ENCODE data around the gene FSIP1.

Gene FSIP1

GRCh38 chr15:39748276-39748675, 34.4 kb downstream of the FSIP1 start:
- DNase-seq (ENCODE audit: low read depth) = peak; percentile 47
- H3K4me3 ChIP-seq (ENCODE audit: low read length) = no peak overlapping the region

GRCh38 chr15:39747326-39747725, 35.3 kb downstream of the FSIP1 start:
- no peak overlapping the region for H3K4me3 ChIP-seq (ENCODE audit: low read length)
- peak; percentile 59 for DNase-seq (ENCODE audit: low read depth)
- TF ChIP-seq CTCF (IDR thresholded peaks at IDR 0.05; ENCODE audit: insufficient read depth, low read depth, low read length, missing control alignments) = no peak

More at GRCh38 chr15:39748276-39748675, 34.4 kb downstream of the FSIP1 start:
- TF ChIP-seq CTCF (IDR thresholded peaks at IDR 0.05; ENCODE audit: insufficient read depth, low read depth, low read length, missing control alignments) = no peak

GRCh38 chr15:39746714-39747276, 35.8 kb downstream of the FSIP1 start:
- DNase-seq (ENCODE audit: low read depth) = no peak
- H3K4me3 ChIP-seq (ENCODE audit: low read length) = no peak overlapping the region
- TF ChIP-seq CTCF (IDR thresholded peaks at IDR 0.05; ENCODE audit: insufficient read depth, low read depth, low read length, missing control alignments) = no peak

- TF ChIP-seq CTCF (IDR thresholded peaks at IDR 0.05; ENCODE audit: insufficient read depth, low read depth, low read length, missing control alignments) = no peak
- DNase-seq (ENCODE audit: low read depth) = peak; percentile 4
- H3K4me3 ChIP-seq (ENCODE audit: low read length) = no peak overlapping the region
These were observed 36.5 kb downstream of the FSIP1 start for GRCh38 chr15:39746176-39746575.

GRCh38 chr15:39745415-39745814, 37.2 kb downstream of the FSIP1 start:
- peak; percentile 20 for DNase-seq (ENCODE audit: low read depth)
- no peak overlapping the region for H3K4me3 ChIP-seq (ENCODE audit: low read length)
- no peak for TF ChIP-seq CTCF (IDR thresholded peaks at IDR 0.05; ENCODE audit: insufficient read depth, low read depth, low read length, missing control alignments)

DNA sequence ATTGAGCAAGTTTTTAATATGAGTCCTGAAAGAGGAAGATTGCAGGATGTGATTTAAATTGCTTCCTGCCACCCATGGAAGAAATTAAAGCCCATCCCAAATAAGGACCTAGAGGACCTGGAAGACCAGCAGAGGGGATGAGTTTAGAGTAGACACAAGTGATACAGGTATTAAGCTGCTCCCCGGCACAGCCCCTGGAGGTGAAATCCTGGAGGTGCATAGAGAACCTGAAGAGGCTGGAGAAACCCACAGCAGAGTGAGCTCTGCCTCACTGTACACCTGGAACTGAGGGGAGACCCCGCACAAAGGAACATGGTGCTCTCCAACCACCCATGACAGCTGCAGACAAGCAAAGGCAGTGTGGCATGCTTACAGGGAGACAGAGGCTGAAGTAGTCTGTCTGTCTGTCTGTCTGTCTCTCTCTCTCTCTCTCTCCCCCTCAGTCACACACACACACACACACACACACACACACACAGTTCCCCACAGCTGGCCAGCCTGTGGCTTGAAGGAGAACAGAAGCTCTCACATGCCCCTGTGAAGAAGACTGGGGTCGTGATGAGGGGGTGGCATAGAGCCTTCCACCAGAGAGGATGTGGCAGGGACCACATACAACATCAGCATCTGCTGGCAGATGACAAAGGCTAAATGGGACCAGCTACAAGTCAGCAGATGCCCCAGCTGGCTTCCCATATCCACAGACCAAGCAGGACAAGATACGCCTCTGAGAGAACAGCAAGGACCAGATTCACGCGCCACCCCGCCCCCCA, 38.1 kb downstream of the FSIP1 start:
- DNase-seq (ENCODE audit: low read depth) = no peak
- TF ChIP-seq CTCF (IDR thresholded peaks at IDR 0.05; ENCODE audit: insufficient read depth, low read depth, low read length, missing control alignments) = no peak
- H3K4me3 ChIP-seq (ENCODE audit: low read length) = no peak overlapping the region

Measured in epithelial cell of esophagus (primary cell).